ENCODE measurements around the gene GULP1.

DNA sequence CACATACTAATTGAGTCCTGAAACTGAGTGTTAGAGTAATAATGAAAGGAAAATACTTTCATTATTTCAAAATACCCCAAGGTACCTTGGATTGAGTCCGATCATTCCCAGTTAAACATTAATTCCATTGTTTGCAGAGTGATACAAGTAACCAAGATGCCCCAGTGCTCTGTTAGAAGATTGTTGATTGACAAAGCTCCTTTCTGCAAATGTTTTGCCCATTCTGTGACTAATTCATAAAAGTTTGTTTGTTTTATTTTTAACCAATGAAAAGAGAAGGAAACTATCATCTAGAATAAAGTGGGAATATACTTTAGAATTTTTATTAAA lies 124.0 kb downstream of the GULP1 start:
- TF ChIP-seq CTCF (IDR thresholded peaks at IDR 0.05; ENCODE audit: insufficient read depth, low read depth, low read length) = no peak
- no peak for TF ChIP-seq EZH2 (IDR thresholded peaks at IDR 0.05; ENCODE audit: insufficient read depth, low read length)

All from astrocyte (in vitro differentiated cells and primary cell).